KOPT-K1 (cell line): Measurements from ENCODE around the gene XDH.

ENCODE experiments used
- H3K27ac ChIP-seq: fragments of 200-600 bp; sonication (generic); 2 replicates; pipeline ENCODE4 v1.5.1; 2016; ENCODE audit warnings: antibody characterized with exemption, mild to moderate bottlenecking, low read depth, low read length; ENCODE audit not compliant: poor library complexity, severe bottlenecking
- H3K36me3 ChIP-seq: fragments of 200-600 bp; sonication (generic); 2 replicates; pipeline ENCODE4 v1.5.1; 2017; ENCODE audit warnings: antibody characterized with exemption, mild to moderate bottlenecking, low read length, moderate library complexity; ENCODE audit not compliant: insufficient read depth
- H3K9me3 ChIP-seq: fragments of 200-600 bp; sonication (generic); 2 replicates; pipeline ENCODE4 v1.5.1; 2017; ENCODE audit warnings: antibody characterized with exemption, low read length, mild to moderate bottlenecking; ENCODE audit not compliant: insufficient read depth, poor library complexity, severe bottlenecking

Gene XDH

DNA sequence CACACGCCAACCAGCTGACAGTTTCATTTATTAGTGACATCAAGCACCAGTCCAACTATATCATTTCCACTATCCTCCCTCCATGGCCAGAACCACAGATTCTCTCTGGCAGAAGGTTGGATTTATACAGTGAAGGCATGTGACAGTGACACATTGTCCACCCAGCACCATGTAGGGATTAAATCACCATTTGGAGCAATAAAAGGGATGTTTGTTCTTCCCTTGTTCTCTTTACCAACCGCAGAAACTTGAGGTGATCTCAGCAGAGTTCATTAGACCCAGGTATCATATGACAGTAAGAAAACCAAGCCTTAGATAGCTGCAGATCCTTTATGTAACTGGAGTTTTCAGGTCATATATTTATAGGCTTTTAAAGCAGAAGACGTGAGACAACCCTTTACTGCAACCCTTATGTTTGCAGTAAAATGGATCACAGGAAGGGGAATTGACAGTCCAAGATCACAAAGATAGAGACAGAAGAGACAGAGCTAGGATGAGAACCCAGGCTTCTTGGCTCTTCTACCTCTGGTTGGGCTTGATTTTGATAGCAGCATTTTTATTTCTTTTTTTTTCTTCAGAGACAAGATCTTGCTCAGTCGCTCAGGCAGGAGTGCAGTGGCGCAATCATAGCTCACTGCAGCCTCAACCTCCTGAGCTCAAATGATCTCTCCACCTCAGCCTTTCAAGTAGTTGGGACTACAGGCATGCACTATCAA, 80.1 kb downstream of the XDH start:
- no peaks in the 10 kb centered on the region for H3K9me3 ChIP-seq
- no peak overlapping the region for H3K27ac ChIP-seq
- H3K36me3 ChIP-seq = no peaks in the 10 kb centered on the region

DNA sequence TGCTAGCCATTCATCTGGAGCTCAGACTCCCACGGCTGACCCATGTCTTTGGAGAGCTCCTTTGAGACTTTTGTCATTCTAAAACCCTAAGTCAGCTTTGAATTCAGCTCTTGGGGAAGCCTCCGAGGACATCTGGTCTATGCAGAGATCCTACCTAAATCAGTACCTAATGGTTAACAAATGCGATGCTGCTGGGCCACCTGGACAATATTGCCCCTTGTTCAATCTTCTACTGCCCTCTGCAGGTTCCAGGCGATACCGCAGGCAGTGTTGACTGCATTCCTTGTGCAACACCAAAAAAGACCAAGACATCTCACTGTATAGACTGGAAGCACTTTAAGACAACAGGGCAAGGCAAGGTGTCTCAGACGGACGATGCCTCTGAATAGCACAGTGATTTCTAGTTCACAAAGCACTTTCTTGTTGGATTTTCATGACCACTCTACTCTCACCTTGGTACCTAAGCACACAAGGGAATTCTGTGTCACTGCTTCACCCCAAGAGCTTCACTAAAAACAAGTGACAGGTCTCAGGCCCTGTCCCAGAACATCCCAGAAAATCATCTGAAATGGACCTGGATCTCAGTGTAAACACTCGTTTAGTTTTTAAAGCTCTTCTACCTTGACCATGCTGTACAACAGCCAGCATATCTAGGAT, 80.9 kb downstream of the XDH start:
- Histone ChIP-seq H3K27ac (no peak overlapping the region), H3K36me3 (no peaks in the 10 kb centered on the region), H3K9me3 (no peaks in the 10 kb centered on the region)

DNA sequence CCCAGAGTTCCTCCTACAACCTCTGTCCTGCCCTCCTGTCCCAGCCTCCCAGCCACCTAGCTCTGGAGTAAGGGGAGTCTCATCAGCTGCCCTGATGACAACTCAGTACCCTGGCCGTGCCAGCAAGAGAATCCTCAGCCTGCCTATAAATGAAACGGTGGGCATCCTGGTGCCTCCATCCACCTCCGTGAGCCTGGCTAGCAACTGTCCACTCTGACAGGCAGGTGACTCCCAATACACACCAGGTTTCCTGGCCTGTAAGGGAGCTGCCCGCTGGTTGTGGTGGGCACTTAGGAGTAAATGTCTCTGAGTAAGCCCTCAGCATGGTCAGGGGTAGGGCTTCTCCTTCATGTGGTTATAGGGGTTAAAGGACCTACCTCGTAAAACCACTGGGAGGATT, 81.5 kb downstream of the XDH start:
- no peaks in the 10 kb centered on the region for H3K9me3 ChIP-seq
- no peak overlapping the region for H3K27ac ChIP-seq
- no peaks in the 10 kb centered on the region for H3K36me3 ChIP-seq

DNA sequence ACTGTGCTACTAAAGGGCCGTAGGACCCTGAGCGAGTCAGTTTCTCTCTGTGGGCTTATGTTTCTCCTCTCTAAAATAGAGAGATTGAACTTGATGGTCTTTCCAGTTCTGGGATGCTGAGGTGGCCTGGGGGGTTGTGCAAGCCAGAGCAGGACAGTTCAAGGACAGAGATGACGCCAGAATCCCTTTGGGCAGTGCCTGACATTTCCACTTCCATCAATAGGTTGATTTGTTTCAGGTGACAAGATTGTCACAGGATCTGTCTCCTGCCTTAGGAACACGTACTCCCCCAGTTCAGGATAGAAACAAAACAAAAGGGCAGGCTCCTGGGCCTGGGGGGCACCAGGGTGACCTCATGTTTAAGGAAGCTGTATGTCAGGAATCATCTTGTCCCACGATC, 82.0 kb downstream of the XDH start:
- H3K27ac ChIP-seq = no peak overlapping the region
- H3K9me3 ChIP-seq = no peaks in the 10 kb centered on the region
- H3K36me3 ChIP-seq = no peaks in the 10 kb centered on the region

DNA sequence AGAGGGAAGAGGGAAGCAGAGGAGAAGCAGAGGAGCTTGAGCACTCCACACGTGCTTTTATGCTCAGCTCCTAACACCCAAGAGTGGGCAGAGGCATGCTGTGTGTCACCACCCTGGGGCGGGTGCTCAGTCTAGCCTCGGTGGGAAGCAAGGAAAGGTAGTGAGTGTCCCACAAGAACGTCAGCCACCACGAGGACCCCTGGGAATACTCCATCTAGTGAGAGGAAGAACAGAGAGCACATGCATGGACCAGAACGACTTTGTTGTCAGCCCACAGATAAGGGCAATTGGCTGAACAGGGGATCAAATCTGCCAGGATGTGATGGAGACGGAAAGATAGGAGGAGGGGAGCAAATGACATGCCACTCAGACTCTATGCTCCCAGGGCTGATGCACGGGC, 83.4 kb downstream of the XDH start:
- Histone ChIP-seq H3K9me3 (no peaks in the 10 kb centered on the region), H3K27ac (no peak overlapping the region), H3K36me3 (no peaks in the 10 kb centered on the region)

DNA sequence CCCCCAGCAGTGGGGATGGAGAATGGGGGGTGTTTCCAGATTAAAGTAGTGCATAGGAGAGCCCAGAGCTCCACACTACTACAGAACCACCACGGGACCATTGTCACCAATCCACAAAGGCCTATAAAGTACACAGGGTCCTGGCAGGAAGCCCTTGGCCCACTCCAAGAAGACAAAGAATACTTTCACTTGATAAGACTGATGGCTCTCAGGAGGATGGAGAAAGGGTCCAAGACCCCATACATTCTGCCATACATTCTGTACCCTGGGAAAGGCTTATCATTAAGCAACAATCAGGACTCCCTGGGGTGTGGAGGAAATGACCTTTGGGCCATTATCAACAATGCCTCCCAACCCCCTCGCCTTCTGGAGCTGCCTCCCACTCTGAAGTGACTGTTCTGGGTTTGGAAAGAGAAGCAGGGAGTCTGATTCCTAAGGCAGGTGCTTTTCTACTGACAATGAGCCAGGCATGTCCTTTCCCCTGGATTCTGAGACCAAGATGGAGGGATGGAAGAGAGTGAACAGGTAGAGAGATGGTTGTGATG, 85.4 kb downstream of the XDH start:
- no peak overlapping the region for H3K27ac ChIP-seq
- H3K9me3 ChIP-seq = no peaks in the 10 kb centered on the region
- H3K36me3 ChIP-seq = no peaks in the 10 kb centered on the region

DNA sequence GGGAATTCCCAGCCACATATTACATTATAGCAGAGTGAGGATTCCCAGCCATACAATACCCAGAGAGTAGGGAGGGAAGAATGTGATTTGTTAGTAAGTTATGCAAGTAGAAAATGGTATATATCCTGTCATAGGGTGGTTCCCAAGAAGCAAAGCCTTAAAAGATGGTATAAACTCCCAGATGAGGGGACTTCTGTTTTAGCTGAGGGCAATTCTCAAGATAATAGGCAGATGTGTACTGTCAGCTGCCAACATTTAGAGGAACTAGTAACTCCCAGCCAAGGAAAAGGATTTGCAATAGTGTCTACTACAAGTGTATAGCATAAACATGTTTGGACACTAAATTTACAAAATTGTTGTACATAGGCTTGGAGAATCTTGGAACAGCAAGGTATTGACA, 86.5 kb downstream of the XDH start:
- H3K36me3 ChIP-seq = no peaks in the 10 kb centered on the region
- no peaks in the 10 kb centered on the region for H3K9me3 ChIP-seq
- no peak overlapping the region for H3K27ac ChIP-seq

DNA sequence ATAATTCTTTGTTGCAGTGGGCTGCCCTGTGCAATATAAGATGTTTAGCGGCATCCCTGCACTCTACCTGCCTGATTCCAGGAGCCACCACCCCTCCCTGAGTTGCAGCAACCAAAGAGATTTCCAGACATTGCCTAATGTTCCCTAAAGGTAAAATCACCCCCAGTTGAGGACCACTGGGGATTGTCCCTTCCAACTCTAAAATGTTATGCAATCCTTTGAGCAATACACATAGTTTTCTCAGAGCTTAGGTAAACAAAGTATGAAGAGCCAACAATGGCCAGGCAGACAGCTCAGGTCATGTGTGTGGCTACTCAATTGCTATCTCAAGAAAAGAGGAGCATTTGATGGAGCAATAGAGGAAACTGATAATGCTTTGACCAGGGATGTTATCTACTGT, 87.0 kb downstream of the XDH start:
- Histone ChIP-seq H3K9me3 (no peaks in the 10 kb centered on the region), H3K36me3 (no peaks in the 10 kb centered on the region), H3K27ac (no peak overlapping the region)

DNA sequence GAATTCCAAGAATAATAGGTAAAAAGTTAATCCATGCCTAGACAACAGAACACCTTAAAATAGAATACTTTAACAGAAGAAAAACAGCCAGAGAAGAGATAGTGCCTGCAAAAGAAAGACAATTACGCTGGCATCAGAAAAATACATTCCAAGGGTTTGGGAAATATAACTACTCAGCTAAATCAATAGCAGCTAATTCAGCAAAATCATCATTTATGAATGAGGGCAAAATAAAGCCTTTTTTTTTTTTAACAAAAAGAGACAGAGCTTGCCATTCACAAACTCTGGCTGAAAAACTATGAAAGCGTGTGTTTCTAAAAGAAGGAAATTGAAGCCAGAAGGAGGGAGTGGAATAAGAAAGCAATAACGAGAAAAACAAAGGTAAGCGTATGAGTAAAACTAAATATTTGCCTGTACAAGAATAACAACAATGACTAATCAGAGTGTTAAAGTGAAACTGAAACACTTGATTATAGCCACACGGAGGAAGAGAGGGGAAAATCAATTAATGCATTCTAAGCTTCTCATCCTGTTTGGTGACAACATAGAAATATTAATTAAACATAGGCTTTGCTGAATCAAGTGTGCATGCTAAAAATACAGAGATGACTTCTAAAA, 90.4 kb downstream of the XDH start:
- no peaks in the 10 kb centered on the region for H3K9me3 ChIP-seq
- peak overlapping the region; percentile 39 for H3K27ac ChIP-seq
- no peaks in the 10 kb centered on the region for H3K36me3 ChIP-seq

DNA sequence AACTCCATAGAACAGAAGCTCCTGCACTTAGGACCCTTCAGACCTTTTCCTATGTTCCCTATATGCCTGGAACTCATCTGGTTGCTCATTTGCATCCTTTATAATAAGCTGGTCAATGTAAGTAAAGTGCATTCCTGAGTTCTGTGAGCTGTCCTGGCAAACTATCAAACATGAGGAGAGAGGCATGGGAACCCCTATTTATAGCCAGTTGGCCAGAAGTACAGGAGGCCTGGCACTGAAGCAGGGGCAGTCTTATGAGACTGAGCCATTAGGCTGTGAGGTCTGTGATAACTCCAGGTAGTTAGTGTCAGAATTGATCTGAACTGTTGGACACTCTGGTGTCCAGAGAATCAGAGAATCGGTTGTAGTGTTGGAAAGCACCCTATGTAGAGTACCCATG, 92.2 kb downstream of the XDH start:
- H3K27ac ChIP-seq = no peak overlapping the region
- no peaks in the 10 kb centered on the region for H3K9me3 ChIP-seq
- H3K36me3 ChIP-seq = no peaks in the 10 kb centered on the region

DNA sequence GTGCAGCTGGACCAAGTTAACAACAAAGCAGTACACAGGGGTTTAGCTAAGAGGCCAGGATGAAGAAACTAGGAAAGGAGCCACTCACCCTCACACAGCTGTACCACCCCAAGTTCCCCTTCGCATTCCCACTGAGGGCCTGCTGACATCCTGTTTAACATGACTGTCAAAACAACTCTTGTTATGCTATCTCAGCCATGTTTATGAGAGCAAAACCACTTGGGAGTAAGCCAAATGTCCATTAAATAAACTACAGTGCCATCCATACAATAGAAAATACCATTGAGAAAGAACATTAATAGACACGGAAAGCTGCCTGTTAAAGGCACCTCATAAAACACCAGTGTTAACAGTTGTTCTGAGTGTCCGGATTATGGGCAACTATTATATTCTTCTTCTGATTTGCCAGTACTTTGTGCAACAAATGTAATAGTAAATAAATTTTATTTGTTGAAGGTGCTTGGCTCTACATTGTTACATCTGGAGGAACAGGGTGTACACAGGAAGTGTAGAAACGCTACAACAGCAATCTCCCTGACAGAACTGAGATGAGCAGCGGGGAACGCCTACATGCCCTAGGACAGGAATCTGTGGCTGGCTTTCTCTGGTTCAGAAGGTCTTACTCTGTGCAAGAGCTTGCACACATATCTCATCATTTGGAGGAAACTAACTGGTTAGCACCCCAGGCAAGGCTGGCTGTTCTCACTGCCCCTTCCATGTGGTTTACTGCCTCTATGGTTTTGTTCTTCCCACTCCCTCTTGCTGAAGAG, 95.0 kb downstream of the XDH start:
- Histone ChIP-seq H3K9me3 (no peaks in the 10 kb centered on the region), H3K36me3 (no peaks in the 10 kb centered on the region), H3K27ac (peak overlapping the region; percentile 53)

DNA sequence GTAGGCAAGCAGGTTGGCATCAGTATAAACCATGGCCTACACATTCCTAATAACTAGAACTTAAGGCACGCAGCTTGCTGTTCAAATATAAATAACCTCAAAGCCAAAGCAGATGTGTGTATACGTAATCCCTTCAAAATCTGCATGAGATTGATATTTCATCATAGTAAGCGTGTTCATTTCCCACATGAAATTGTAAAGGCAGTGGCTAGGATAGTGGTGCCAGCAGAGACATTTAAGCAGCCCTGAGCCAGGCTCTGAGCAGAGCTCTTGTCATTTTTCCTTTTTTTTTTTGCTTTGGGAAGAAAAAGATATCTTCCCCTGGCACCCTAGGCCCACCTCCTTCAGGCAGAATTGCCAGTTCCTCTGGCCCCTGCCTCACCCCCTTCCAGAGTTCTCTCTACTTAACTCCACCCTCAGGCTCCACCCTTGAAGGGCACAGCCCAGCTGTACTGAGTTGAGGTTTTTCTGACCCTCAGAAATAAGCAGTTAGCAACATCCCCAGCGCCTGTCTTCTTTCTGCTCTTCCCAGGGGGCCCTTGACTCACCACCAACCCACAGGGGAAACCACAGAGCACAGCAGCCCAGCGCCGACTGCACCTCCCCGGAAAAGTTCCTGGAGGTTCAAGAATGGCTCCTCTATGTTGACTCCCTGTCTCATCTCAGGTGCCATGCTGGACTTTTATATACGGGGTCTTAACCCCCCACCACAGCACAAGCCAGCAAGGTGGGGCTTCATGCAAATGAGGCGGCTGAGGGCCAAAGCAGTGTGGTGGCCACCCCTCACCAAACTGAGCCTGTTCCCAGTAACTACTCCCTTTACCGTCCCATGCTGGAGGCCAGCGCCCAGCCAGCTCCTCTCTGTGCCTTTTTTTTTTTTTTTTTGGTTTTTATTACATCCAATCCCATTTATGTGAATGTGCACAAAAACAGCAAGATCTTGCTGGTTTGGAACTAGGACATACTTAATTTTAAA, 95.9 kb downstream of the XDH start:
- H3K9me3 ChIP-seq = no peaks in the 10 kb centered on the region
- H3K36me3 ChIP-seq = no peaks in the 10 kb centered on the region
- peak overlapping the region; percentile 53 for H3K27ac ChIP-seq

DNA sequence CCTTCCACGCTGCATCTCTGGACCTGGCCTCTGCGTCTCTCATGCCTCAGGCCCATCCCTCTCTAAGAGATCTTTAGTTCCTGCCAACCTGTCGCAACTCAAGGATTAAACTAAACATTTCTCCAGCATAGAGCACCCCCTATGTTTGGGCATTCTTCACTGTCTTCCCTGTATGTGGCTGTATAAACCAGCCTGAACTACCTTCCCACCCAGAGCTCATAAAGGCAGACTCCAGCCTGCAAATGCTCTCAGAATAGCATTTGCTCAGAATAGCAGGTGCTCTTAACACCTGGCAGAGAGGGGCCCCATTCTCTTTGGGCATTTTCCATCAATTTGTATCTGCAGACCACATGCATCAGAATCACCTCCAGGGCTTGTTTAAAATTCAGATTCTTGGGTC, 97.1 kb downstream of the XDH start:
- Histone ChIP-seq H3K9me3 (no peaks in the 10 kb centered on the region), H3K27ac (peak overlapping the region; percentile 53), H3K36me3 (no peaks in the 10 kb centered on the region)

DNA sequence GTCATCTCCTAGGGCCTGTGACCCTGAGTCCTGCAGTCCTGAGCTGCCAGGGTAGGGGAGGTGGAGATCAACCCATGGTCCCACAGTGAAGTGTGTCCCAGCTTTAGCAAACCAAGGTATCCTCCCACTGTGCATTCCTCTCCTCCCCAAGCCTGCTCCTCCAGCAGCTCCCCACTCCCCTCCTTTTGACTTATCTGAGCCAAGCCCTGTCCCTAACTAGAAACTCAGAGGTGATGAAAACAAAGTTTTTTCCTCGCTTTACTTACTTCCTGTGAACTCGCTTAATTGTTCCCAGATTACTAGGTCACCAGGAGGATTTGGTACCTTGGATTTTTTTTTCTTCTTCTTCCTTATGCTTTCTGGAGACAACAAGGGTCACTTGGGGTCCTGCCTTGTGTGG, 99.8 kb downstream of the XDH start:
- H3K36me3 ChIP-seq = no peaks in the 10 kb centered on the region
- H3K27ac ChIP-seq = no peak overlapping the region
- no peaks in the 10 kb centered on the region for H3K9me3 ChIP-seq
